Epidermal melanocyte (primary cell): ENCODE data around the gene ELOVL2.
"Not testable (repeated sequence)": the region's sequence is repeated elsewhere in the genome, so short reads cannot be mapped to it uniquely, and the experiment has no call there.

ENCODE experiments used
- DNase-seq: peaks from one replicate; pipeline ENCODE4 v3.0.0; 2011; ENCODE audit warnings: low spot score; ENCODE audit not compliant: insufficient read length

Gene ELOVL2

DNA sequence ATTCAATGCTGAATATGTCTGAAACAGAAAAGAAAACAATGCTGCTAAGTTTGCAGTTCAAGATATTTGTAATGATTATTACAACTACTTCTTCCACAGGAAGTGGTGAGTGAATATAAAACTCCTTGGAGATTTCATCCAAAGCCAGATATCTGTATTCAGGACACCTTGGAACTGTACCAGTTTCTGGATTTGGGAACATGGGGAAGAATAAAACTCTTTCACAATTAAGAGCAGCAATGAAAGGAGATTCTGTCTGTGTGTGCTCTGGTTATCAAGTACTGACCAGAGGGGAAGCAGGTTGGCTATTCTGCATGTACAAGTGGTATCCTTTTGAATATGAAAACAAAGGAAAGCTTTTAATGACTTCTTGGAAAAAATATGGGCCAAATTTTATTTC lies 21.1 kb downstream of the ELOVL2 start:
- no peak for DNase-seq

DNA sequence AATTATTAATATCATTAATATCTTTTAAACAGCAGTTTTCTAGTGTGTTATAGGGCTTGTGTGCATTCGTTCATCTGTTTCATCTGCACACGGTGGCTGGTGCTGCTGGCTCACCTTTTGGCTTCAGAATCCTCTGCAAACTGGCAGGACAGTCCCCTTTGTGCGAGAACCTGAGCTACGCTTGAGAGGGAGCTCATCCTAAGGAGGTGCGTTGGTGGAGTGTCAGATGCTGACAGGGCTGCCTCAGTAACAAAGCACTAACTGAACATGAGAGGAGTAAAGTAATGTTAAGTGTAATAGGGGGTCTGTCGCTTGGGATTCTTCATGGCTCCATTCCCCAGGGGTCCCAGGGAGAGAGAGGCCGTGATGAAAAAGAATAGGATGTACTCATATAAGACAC lies 22.4 kb downstream of the ELOVL2 start:
- no peak for DNase-seq

DNA sequence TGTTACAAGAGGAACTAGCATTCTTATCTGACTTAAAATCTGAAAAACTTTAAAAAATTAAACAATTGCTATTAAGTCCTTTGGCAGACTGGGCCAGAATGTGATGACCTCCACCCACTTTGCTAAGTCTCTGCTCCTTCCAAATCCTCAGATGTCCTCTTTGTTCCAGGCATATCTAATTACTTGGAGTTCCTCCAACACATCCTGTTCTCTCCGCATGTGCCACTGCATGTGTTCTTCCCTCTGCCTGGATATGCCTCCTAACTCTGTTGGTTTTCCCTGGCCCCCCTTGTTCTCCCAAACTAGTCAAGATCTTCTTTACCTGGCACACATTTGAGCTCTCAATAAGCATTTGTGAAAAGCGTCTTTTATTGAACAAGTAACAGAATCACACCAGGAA lies 23.1 kb downstream of the ELOVL2 start:
- DNase-seq, result no peak

DNA sequence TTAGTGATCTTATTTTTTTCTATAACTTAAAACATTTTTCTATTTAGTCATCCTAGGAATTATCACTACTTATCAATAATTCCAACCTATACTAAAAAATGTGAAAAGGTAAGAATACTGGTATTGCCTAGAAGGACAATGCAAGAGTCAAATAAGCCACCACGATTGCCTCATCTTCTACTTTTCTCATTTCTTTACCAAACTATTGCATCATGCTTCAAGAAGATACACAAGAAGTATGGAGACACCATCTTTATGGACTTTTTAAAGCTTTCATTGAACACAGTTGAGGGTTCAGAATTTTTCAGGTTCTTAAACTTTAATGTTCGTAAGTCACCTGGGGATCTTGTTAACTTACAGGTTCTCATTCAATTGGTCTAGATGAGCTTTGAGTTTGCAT lies 25.9 kb downstream of the ELOVL2 start:
- DNase-seq, result no peak

DNA sequence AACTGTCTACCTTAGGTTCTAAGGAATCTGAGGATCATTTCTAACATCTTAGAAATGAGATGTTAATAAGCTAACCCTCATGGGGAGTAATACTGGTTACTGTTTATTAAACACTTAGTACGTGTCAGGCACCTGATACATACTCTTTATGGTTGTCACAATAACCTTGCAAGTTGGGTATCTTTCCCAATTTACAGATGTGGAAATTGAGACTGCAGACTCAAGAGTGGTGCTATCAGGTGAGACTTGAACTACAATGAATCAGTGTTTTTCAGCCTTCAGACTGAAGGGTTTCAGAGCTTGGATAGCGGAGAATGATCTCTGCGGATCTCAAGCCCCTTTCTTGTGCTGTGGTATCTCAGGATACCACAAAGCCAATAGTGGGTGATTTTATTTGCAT lies 27.0 kb downstream of the ELOVL2 start:
- DNase-seq, result no peak

DNA sequence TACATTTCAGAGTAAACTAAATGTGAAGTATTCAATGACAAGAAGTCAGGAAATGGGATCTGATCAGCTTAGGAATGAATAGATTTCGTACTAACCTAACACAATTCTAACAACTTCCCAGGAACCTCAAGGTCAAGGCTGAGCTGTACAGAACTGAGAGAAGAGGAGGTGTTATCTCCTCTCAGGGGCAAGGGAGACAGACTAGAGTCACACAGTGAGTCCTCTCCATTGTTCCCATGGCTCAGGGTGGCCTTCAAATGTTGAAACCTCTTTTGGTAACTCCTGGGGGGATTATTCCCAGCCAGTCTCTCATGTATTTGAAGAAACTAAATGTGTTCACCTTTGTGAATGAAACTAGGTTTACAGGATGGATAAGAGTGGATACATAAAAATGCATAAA lies 27.7 kb downstream of the ELOVL2 start:
- DNase-seq, result no peak

DNA sequence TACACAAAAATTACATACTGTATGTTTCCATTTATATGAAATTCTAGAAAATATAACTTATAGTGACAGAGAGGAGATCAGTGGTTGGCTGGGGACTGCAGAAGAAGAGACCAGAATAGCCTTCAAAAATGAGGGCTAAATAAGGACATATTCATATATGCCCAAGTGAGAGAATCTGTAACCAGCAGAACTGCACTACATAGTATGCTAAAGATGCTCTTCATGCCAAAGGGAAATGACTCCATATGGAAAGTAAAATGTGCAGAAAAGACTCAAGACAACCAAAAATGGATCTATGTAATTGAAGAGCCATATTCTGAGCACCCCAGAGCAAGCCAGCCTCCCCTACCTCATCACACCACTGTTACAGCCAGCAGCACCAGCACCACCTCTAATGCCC lies 29.0 kb downstream of the ELOVL2 start:
- DNase-seq, result no peak

DNA sequence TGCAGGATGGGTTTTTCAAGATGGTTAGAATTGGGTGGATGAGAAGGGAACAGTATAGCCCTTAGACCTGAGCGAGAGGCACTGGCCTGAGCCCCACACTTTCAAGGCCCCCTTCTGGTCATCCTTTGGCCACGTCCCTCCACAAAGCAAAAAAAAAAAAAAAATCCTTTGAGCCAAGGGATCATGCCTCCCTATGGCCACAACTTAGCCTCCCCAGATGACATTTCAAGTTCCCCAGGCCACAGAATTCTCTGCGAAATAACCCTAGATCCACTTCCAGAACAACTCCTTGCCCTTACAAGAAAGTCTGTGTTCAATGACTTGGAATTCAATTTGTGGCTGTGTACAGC lies 30.4 kb downstream of the ELOVL2 start:
- no peak for DNase-seq

DNA sequence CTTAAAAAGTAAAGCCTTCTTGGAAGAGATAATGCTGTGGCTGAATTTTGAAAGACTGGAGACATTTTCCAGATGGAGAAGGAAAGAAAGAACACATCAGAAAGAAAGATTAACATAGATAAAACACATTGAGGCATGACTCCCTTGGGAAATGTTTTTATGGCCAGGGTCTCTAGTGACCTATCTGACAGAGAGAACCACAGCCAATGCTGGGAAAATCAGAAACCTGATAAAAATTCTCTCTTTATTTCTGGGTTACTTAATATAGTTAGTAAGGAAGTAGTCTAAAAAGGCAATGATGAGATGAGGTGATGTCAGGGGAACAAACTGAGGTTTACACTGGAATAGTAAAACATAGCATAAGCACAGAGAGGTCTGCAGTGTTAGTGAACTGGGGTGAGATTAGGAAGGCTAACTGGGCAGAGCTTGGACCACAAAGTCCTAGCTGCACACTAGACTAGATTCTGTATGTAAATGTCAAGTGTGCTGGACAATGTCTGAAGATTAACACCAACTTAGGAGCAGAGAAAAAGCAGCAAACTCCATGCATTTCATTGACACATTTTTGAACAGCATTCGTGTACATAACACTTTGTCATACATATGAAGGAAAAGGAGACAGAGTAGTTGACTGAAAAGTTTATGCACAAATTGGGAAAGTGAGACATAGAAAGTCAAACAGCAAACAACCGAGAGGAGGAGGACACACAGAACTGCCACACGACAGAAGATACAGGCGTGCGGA lies 31.0 kb downstream of the ELOVL2 start:
- DNase-seq, result no peak

DNA sequence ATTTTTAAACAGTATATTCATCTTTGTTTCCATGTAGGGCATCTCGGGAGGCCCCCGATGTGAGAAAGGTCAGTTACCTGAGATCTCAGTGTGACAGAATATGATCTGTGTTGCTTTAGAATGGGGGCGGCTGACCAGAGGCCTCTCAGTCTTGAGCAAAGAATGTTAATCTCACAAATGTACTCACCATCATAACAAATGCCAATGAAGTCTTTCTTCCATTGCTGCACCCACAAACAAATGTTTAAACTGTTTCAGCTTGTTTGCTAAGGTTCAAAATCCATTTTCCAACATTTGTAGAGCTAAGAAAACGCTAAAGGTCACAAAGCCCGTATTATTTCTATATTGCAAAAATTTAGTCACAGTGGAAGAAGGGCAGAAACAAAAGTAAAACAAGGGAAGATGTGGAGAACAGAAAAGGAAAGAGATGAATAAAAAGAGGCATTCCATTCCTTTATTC lies 31.8 kb downstream of the ELOVL2 start:
- DNase-seq, result no peak

DNA sequence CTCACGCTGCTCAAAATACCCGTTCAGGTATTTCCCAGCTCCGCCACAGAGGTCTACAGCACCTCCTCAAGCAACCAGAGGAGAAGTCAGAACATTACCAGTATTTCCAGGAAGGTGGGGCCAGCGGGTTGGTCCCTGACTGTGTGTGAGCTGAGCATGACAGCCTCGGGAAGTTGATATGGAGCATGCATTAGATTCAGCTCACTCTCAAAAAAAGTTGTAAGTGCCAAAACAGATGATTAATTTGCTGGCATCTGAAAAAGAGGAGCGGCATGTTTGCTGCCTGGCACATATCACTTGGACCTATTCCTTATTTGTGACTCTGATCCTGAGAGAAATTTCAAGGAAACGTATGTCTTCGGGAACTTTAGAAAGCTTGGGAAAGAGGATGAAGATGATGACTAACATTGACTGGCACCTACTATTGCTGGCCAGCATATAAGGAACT lies 32.3 kb downstream of the ELOVL2 start:
- no peak for DNase-seq

DNA sequence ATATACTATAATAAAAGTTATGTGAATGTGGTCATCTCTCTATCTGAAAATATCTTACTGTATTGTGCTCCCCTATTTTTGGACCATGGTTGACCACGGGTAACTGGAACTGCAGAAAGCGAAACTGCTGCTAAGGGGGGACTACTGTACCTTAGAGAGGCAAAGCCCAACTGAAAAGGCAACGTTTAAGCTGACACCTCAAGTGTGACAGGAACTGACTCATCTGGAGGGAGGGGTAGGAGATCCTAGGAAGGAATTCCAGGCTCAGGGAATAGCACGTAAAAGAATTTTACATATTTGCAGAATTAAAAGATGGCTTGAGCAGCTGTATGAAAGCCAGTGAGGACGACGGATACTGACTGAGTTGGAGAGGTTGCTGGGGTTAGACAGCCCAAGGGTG lies 34.8 kb downstream of the ELOVL2 start:
- DNase-seq, result no peak

DNA sequence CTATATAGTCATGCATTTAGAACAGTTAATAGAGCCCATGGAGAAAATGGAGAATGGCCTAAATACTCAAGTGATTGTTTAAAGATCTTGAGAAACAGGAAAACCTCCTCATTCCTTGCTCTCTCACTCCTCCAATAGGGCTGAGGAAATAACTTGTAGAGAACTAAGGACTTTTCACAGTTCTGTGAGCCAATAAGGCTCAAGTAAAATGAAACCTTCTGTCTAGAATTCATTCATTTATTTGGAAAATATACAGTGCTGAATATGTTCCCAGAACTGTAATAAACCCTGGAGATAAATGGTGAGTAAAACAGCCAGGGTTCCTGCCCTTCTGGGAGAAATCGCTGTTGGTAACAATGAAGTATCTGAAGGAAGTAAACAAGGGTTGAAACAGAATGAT lies 35.3 kb downstream of the ELOVL2 start:
- no peak for DNase-seq

DNA sequence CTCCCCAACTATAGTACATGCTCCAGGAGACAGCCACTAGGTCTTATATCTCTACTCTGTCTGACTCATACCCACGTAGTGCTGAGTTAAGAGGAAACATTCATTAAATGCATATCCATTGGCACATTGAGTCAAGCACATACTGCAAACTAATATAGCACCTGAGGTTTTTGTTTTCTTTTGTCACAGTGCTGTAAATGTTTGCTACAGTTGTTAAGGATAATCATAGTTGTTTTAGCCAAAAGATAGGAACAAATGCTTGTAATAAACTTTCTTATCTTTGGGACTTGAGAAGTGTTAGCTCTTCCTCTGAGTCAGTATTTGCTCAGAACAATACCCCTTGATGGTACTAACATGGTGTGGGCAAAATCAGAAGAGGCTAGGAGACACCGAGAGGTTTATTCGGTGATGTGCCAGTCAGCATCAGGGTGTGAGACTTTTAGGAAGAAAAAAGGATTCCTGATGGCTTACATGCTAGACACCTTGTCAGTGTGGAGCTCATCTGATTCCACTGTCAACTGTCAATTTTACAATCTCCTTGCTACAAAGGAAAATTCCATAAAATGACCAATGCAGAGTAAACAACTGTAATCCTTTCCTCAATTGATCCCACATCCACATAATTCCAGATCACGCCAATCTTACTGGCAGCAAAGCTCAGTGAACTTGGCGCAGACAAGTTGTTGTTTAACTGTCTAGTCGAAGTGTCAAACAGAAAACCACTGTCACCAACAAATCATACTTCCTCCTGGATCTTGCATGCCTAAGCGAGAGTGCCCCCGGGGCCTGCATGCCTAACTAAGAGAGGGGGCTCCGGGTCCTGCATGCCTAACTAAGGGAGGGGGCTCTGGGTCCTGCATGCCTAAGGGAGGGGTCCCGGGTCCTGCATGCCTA lies 36.1 kb downstream of the ELOVL2 start:
- DNase-seq, result no peak

DNA sequence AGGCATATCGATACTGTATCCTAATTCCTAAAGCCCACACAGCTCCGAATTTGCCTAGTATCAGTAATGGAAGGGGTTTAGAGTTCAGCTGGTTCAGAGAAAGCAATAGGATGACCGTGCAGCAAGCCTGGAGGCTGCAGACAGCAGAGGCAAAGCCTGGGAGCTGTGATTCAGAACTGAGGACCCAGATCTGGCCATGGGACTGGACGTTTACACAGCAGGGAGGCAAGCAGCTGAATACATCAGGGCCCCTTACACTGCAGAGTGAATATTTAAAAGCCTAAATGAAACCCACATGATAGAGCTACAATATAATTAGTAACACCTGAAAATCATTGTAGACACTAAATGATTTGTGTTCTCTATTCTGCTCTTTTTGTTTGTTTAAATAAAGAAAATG lies 38.0 kb downstream of the ELOVL2 start:
- DNase-seq, result no peak

DNA sequence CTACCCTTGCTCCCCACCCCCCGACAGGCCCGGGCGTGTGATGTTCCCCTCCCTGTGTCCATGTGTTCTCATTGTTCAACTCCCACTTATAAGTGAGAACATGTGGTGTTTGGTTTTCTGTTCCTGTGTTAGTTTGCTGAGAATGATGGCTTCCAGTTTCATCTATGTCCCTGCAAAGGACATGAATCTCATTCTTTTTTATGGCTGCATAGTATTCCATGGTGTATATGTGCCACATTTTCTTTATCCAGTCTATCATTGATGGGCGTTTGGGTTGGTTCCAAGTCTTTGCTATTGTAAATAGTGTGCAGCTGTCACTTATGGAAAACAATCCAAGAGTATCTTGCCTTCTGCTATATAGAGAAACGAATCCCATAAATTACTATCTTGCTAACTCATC lies 40.8 kb downstream of the ELOVL2 start:
- not testable (repeated sequence) for DNase-seq

DNA sequence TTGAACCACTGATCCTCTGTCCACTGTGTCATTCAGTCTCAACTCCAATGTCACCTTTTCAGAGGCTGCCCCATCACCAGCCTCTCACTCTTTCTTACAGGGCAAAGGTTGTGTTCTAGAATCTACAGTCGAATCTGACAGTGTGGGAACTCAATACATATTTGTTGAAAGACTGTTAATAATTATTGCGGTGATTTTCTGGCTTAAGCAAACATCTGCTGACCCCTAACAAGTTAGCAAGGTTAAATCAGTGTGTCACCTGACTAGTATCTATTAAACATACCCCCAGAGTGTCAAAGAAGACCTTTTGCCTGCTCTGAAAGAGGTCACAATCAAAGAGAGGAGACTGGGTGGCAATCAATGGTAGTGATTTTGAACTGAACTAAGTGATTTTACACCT lies 41.9 kb downstream of the ELOVL2 start:
- DNase-seq, result no peak

DNA sequence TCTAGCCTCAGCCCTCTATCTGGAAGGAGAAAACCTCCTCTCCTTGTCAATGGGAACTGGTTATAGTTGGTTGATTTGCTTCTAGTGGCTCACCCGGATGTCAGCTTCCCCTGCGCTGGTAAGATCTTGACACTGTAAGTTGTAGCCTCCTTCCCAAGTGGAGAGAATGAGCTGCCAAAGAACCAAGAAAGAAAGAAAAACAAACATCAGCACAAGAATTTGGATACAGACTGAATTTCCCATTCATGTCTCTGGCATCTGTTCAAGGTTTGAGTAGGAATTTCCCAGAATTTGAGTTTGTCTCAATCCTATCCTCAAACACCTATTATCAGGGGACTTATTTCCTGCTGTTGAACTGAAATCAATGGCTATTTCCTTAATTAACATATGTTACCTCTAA lies 44.1 kb downstream of the ELOVL2 start:
- DNase-seq, result no peak

DNA sequence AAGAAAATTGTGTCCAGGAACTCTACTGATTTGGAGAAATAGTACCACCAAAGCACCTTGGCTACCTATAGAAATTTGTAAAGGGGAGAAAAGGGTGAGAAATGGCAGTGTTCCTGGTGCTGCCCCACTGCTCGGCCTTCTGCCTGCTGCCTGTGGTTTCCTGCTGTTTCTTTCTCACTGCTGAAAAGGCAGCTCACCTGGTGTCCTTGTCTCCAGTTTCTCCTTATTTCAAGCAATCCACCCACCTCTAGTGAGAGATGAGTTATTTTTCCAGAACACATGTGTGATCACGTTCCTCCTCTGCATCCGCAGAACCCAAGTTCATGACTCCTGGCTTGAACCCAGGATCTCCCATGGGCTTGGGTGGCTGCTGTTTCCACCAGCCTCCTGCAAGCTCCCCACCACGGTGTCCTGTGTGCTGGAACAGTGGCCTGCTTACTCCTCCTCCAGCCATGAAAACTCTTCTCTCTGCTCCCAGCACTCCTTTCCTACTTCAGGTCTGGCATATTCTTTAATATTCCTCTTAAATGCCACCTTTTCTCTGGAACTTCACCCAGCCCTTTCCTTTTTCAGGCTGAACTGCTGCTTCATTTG lies 48.9 kb downstream of the ELOVL2 start:
- no peak for DNase-seq

DNA sequence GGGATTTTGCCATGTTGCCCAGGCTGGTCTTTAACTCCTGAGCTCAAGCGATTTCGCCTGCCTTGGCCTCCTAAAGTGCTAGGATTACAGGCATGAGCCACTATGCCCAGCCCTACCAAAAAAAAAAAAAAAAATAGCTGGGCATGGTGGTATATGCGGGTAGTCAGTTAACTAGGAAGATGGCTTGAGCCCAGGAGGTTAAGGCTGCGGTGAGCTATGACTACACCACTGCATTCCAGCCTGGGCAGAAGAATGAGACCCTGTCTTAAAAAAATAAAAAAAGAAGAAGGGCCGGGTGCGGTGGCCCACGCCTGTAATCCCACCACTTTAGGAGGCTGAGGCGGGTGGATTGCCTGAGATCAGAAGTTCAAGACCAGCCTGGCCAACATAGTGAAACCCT lies 50.2 kb downstream of the ELOVL2 start:
- DNase-seq, result no peak

DNA sequence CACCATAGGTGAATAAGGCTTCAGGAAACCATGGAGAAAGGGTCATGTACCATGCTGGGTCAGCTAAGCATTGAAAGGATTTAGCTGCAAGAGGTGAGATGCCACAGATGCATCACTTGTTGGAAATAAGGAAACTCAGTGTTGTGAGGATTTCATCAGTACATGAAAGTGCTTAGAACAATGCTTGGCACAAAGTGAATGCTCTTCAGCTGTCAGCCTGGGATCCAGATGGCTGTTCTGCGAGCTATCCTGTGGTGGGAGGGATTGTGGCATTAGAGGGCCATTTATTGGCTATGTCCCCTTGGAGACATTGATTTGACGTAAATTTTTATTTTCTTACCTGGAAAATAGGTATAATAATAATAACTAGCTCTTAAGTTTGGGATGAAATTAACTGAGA lies 53.0 kb downstream of the ELOVL2 start:
- no peak for DNase-seq

DNA sequence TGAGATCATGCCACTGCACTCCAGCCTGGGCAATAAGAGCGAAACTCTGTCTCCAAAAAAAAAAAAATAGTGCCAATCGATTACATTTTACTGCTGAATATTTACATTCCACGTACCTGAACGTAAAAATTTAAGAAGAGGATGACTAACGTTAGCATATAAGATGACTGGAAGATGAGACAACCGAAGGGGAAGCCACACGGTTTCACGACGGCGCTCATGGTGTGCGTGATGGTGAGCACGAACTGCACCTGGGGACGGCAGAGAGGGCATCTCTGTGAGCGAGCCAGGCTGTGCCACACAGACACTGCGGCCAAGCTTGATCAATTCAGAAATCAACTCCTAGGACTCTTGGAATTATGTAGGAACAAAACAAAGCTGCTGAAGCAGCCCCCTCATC lies 54.5 kb downstream of the ELOVL2 start:
- no peak for DNase-seq
